GM13976 (cell line): Measurements from ENCODE around the gene SIRPA.
"Not testable (repeated sequence)": the region's sequence is repeated elsewhere in the genome, so short reads cannot be mapped to it uniquely, and the experiment has no call there.

Experiments used
- DNase-seq: peaks from one replicate; pipeline ENCODE4 v3.0.0; 2012; ENCODE audit warnings: low spot score
- CTCF ChIP-seq: IDR thresholded peaks from 2 replicates; pipeline ENCODE4 v1.5.1; 2012; ENCODE audit warnings: borderline replicate concordance, mild to moderate bottlenecking; ENCODE audit not compliant: insufficient read depth; ENCODE audit errors: extremely low read depth, missing control alignments, control extremely low read depth
- in situ Hi-C: fragments of 300-500 bp; cut with MboI; formaldehyde crosslinking; loops from one replicate; pipeline ENCODE4 v1.12.0; 2022; ENCODE audit warnings: low sequenced_read_pairs, mixed read lengths, inconsistent platforms; ENCODE audit not compliant: unreplicated experiment

SIRPA gene

GRCh38 chr20:1918491-1919165 is 23.4 kb downstream of the SIRPA start:
- DNase-seq: no peak
- TF ChIP-seq CTCF: no peak
- in situ Hi-C loops: no loop called here

DNA sequence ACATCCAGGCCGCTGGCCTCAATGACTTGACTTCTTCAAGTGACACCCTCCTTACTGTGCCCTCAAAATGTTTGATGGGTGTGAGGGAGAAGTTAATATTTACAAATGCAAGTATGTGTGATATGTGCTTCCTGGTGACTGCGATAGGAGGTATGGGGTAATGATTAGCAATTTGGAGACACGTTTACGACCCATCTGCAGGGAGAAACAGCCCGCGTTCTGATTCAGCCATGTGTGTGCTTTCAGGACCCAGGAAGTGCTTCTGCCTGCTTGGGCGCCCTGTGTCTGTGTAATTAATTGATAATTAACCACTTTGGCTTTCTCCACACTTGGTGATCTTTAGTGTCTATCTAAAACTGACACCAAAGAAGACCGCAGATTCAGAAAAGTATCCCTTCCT is 25.0 kb downstream of the SIRPA start:
- TF ChIP-seq CTCF: no peak
- no peak for DNase-seq
- in situ Hi-C loops: no loop called here

DNA sequence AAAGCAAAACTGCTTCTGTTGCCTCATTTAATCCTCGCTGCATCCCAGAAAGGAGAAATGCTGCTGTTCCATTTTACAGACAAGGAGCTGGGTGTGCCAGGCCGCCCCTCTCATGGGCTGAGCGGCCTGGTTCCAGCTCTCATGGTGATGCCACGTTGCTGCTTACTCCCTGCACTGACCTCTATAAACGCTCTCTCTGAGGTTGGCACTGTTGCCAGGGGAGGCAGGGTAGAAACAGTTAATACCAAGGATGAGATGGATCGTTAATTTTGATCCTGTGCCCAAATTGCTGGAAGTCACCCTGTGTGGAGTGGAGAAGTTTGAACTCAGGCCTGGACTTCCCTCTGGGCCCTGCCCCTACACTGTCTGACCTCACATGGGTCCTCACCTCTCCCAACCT is 25.6 kb downstream of the SIRPA start:
- no peak for TF ChIP-seq CTCF
- in situ Hi-C loops: no loop called here

GRCh38 chr20:1921985-1922384 is 26.8 kb downstream of the SIRPA start:
- DNase-seq, in situ Hi-C loops: not testable (repeated sequence)

More for the DNA sequence above, 25.6 kb downstream of the SIRPA start:
- no peak for DNase-seq

DNA sequence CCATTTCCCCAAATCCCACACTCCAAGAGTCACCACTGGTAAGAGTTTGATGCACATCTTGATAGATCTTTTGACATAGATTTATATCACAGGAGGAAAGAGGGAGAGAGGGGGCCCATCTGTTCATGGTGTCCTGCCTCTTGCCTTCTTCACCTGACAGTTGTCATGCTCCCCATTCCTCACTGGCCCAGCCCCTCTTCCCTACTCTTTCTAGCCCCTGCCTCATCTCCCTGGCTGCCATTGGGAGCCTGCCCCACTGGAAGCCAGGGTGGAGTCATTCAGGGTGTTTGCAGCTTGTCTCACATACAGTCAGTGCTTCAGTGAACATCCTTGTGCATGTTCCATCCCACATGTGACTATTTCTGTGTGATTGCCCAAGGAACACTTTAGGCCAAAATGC is 27.6 kb downstream of the SIRPA start:
- TF ChIP-seq CTCF: no peak
- in situ Hi-C loops: no loop called here
- DNase-seq: no peak

DNA sequence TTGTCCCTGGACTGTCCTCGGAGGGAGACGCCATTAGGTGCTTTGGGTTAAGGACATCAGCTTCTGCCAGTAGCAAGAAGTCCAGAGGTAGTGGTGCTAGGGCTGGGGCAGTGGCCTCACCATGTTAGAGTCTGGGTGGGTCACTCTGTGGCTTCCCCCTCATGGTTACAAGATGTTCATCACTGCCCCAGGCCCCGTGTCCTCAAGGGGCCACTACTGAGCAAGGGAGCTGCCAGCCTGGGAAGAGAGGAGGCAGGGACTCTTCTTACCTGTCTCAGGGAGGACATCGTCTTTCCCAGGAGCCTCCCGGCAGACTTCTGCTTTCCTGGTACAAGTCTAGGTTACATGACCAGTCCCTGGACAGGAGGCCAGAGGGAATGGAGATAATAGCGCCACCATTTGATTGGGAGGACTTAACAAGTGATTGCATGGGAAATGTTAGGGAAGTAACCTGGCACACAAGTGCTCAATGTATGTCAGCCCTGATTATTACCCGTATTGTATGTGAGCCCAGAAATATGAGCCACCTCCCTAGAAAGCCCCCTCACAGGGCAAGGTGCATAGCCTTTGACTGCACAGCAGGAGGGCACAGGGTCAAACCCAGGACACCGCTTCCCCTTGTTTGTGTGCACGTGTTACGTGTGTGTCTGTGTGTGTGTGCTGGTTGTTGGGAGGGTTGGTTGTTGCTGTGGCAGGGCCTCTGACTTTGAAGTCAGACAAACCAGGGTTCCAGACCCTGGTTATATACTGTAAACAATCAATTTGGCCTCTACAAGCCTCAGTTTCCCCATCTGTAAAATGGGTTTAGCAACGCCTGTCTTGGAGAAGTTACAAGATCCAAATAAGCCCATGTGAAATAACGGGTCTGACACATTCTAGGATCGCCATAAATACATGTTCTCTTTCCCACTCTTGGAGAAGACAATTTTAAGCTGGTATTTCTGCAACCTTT is 30.0 kb downstream of the SIRPA start:
- DNase-seq: no peak
- TF ChIP-seq CTCF: no peak
- in situ Hi-C loops: no loop called here

GRCh38 chr20:1926237-1926636 is 31.0 kb downstream of the SIRPA start:
- no peak for TF ChIP-seq CTCF
- in situ Hi-C loops: no loop called here
- DNase-seq: no peak
